Activated CD8-positive, alpha-beta memory T cell treated with anti-CD3 and anti-CD28 coated beads, Interleukin-2, amount 50 U/mL, for 4 hours (primary cell): ENCODE results near the gene TNKS1BP1.
"Not testable (repeated sequence)": the region's sequence is repeated elsewhere in the genome, so short reads cannot be mapped to it uniquely, and the experiment has no call there.

Experiments used
- DNase-seq: peaks from one replicate; pipeline ENCODE4 v3.0.0-alpha.2; 2020

TNKS1BP1 gene

GRCh38 chr11:57324886-57325734 lies at the start of gene TNKS1BP1:
Gene TNKS1BP1 (minus strand): TSS chr11:57324952. CDS start chr11:57321885, 3,067 bp downstream.
- peak; percentile 93 for DNase-seq

- no peak for DNase-seq
Measured at GRCh38 chr11:57373146-57373545, 48.4 kb upstream of the TNKS1BP1 start.

GRCh38 chr11:57370941-57371340 lies 46.2 kb upstream of the TNKS1BP1 start:
- no peak for DNase-seq

GRCh38 chr11:57370251-57370650 lies 45.5 kb upstream of the TNKS1BP1 start:
- no peak for DNase-seq

- no peak for DNase-seq
Measured at GRCh38 chr11:57368845-57369232, 44.1 kb upstream of the TNKS1BP1 start.

- DNase-seq, result no peak
Measured at GRCh38 chr11:57368106-57368844, 43.5 kb upstream of the TNKS1BP1 start.

GRCh38 chr11:57364851-57365660 lies 40.3 kb upstream of the TNKS1BP1 start:
- no peak for DNase-seq

- no peak for DNase-seq
Measured at GRCh38 chr11:57363131-57364080, 38.7 kb upstream of the TNKS1BP1 start.

DNA sequence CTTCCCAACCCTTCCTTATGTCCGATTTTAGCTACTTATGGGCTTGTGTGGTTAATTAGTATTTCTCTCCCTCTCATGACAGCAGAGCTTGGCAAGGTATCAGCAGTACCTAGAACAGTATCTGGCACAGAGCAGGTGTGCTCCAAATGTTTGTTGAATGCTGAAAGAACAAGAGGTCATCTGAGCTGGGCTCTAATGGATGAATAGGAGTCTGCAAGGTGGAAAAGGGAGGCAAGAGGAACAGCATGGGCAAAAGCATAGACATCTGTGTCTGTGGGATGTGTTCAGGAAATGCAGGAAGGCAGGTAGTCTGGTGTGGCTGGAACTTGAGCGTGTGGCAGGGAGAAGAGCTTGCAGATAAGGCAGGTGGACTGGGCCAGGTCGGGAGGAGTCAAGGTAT lies 37.2 kb upstream of the TNKS1BP1 start:
- no peak for DNase-seq

DNA sequence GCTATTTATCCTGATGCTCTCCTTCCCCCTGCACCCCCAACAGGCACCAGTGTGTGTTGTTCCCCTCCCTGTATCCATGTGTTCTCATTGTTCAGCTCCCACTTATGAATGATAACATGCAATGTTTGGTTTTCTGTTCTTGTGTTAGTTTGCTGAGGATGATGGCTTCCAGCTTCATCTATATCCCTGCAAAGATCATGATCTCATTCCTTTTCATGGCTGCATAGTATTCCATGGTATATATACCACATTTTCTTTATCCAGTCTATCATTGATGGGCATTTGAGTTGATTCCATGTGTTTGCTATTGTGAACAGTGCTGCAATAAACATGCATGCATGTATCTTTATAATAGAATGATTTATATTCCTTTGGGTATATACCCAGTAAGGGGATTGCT lies 36.7 kb upstream of the TNKS1BP1 start:
- not testable (repeated sequence) for DNase-seq

- DNase-seq, result no peak
Measured at GRCh38 chr11:57360991-57361390, 36.2 kb upstream of the TNKS1BP1 start.

- DNase-seq, result no peak
Measured at GRCh38 chr11:57359896-57360690, 35.3 kb upstream of the TNKS1BP1 start.

DNA sequence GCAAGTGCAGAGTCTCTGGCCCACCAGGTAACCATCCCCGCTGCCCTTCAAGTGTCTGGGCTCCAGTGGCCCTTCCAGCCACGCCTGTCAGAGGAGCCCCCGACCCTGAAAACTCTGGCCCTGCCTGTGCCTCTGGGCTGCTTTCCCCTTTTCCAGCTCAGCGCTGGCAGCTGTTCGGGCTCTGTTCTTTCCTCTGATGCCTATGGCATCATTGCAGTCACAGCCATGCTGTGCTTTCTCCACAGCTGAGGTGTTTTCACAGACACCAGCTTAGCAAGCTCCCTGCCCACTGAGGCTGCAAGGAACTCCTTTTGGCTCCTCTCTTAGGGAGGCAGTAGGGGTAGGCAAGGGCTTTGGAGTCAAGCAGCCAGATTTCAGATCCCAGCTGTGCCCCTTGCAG lies 34.6 kb upstream of the TNKS1BP1 start:
- DNase-seq, result no peak

DNA sequence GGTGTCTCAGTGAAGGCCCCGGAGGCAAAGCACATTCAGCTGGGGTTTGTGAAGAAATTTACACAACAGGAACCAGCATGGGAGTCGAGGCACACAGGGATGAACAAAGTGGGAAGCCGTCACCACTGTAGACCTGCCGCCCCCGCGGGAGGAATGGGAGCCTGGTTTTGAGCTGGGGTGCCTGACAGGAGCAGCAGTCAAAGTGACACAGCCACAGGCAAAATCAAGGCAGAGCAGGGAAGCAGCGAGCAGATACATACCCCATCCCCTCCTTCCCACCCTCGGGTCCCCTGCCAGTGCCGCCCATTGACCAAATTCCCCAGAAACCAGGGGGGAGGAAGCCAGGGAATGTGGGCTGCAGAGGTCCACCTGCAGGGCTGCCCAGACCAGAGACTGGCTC lies 34.2 kb upstream of the TNKS1BP1 start:
- DNase-seq, result no peak

- no peak for DNase-seq
Measured at GRCh38 chr11:57358543-57358961, 33.8 kb upstream of the TNKS1BP1 start.

DNA sequence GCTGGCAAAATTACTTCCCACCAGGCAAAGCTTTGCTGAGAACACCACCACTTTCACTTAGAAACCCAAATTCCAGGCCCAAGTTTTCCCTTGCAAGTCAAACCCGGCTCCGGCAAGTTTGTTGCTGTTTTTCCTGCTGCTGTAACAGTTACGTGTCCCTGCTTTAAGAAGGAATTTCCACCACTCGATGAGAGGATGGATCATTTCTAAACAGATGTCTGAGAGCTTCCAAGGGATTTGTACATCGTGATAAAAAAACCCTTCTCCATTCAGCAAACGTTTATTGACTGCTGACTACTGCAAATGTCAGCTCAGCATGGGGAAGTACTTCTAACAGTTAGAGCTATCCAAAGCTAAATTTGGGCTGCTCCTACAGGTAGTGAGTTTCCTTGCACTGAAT lies 33.1 kb upstream of the TNKS1BP1 start:
- DNase-seq, result no peak

DNA sequence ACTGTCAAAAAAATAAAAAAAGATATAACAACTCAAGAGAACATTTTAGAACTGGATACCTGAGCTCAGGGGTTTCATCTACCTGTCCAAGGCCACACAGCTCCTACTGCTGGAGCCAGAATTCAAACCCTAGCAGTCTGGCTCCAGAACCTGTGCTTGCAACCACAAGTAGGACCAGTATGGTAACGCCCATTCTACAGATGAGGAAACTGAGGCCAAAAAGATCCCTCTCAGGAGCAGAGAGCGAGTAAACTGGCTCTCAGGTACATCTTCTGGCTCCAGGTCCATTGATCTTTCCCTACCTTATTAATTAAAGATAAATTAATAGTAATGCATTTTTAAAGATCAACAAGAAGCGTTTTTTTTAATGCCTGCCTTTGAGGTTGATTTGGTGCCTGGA lies 32.6 kb upstream of the TNKS1BP1 start:
- DNase-seq, result no peak

GRCh38 chr11:57356268-57356667 lies 31.5 kb upstream of the TNKS1BP1 start:
- DNase-seq, result no peak

DNA sequence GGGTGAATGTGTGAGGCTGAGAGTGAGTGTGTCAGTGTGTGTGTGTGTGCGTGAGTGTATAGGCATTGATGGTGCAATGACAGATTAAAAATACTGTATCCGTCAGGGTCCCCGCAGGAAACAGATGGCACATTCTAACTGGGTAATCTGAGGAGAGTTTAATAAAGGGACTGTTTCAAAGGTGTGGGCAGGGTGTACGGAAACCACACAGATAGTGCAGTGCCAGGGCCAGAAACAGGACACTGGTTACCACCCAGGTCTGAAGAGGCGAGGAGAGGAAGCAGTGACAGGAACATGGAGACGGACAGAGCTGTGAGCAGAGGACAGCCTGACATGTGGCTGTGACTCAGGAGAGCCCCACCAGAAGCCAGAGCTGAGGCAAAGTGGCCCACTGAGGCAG lies 29.9 kb upstream of the TNKS1BP1 start:
- DNase-seq, result no peak

DNA sequence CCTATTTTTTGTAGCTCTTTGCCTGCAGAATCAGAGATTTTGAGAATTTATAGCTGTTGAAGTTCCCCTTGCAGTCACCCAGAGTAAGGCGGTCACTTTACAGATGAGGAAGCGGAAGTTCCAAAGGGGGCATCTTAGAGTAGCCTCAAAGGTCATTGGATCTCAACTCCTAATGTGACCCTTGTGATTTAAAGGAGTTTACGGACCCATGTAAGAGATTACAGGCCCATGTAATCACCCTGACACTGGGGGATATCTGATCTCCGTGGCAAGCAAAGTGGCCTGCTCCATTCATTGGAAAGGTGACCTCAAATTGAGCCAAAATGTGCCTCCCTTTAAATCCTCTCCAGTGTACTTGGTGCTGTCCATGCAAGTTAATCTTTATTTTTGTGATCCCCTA lies 29.1 kb upstream of the TNKS1BP1 start:
- DNase-seq, result no peak

GRCh38 chr11:57353446-57353845 lies 28.7 kb upstream of the TNKS1BP1 start:
- DNase-seq, result no peak
